Omental fat pad (tissue), 4 donors: Measurements from ENCODE around the gene CHFR. TPM values are rescaled to one million over a fixed set of nuclear protein-coding genes. Genes with fewer than 3 reads are reported as not detected.
"Not testable (repeated sequence)": the region's sequence is repeated elsewhere in the genome, so short reads cannot be mapped to it uniquely, and the experiment has no call there.

Experiments
- ATAC-seq: fragments of 150-250 bp; one replicate; pipeline ENCODE4 v1.9.1; 2016; ENCODE audit warnings: mild to moderate bottlenecking, moderate library complexity; ENCODE audit not compliant: low FRiP score
- DNase-seq: peaks from one replicate; pipeline ENCODE4 v3.0.0-alpha.2; 2019; ENCODE audit warnings: low spot score
- total RNA-seq, 4 donors: library from RNA; depleted of rRNA; stranded (reverse); fragments of >200 nt; gene quantifications; one replicate each; pipeline ENCODE4 v1.1.0, GENCODE V29; 2016
- TF ChIP-seq, protein P1 (sequence below), 3 donors: fragments of 450-650 bp; IDR thresholded peaks; one replicate each; pipeline ENCODE4 v1.5.1; 2016 to 2017; ENCODE audit warnings: antibody characterized with exemption in 3 of 3, mild to moderate bottlenecking in 3 of 3, moderate library complexity in 2 of 3

The CHFR gene
- total RNA-seq, 4 donors from 2014 or later: 17.7 to 59.9 (median 34.0) TPM

DNA sequence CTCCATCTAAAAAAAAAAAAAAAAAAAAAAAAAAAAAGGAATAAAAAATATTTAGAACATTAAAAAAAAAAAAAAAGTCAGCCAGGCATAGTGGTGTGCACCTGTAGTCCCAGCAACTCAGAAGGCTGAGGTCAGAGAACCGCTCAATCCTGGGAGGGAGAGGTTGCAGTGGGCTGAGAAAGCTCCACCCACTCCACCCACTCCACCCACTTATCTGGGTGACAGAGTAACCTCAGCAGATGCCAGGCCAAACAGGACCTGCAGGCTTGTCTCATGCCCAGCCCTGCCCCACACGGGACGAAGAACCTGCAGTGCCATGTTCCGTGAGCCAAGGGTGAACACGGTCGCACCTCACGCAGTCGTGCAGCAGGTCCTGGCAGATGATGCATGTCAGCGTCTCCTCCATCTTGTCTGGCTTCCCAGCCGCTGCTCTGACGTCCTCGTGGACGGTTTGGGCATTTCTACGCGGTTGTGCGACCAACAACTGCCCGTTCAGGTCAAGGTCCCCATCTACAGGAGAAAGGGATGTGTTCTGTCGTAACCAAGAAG lies 28.6 kb downstream of the CHFR start:
- DNase-seq (no peak), ATAC-seq (no peak)
- TF ChIP-seq, protein P1, sequence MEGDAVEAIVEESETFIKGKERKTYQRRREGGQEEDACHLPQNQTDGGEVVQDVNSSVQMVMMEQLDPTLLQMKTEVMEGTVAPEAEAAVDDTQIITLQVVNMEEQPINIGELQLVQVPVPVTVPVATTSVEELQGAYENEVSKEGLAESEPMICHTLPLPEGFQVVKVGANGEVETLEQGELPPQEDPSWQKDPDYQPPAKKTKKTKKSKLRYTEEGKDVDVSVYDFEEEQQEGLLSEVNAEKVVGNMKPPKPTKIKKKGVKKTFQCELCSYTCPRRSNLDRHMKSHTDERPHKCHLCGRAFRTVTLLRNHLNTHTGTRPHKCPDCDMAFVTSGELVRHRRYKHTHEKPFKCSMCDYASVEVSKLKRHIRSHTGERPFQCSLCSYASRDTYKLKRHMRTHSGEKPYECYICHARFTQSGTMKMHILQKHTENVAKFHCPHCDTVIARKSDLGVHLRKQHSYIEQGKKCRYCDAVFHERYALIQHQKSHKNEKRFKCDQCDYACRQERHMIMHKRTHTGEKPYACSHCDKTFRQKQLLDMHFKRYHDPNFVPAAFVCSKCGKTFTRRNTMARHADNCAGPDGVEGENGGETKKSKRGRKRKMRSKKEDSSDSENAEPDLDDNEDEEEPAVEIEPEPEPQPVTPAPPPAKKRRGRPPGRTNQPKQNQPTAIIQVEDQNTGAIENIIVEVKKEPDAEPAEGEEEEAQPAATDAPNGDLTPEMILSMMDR (IDR thresholded peaks at IDR 0.05): no peak

DNA sequence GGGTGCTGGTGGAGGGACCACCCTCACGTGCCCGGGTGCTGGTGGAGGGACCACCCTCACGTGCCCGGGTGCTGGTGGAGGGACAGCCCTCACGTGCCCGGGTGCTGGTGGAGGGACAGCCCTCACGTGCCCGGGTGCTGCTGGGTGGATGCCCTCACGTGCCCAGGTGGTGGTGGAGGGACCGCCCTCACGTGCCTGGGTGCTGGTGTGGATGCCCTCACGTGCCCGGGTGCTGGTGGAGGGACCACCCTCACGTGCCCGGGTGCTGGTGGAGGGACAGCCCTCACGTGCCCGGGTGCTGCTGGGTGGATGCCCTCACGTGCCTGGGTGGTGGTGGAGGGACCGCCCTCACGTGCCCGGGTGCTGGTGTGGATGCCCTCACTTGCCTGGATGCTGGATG lies 30.4 kb downstream of the CHFR start:
- ATAC-seq, DNase-seq: not testable (repeated sequence)

GRCh38 chr12:132856581-132856980 lies 30.8 kb downstream of the CHFR start:
- TF ChIP-seq, protein P1 (IDR thresholded peaks at IDR 0.05): no peak
- no peak for ATAC-seq

DNA sequence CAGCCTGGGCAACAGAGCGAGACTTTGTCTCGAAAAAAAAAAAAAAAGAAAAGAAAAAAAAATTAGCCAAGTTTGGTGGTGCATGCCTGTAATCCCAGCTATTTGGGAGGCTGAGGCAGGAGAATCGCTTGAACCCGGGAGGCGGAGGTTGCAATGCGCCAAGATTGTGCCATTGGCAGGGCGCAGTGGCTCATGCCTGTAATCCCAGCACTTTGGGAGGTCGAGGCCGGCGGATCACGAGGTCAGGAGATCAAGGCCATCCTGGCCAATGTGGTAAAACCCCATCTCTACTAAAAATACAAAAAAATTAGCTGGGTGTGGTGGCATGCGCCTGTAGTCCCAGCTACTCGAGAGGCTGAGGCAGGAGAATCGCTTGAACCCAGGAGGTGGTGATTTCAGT lies 32.2 kb downstream of the CHFR start:
- not testable (repeated sequence) for DNase-seq, ATAC-seq

More at GRCh38 chr12:132856581-132856980, 30.8 kb downstream of the CHFR start:
- no peak for DNase-seq

GRCh38 chr12:132853285-132854092 lies 33.9 kb downstream of the CHFR start:
- no peak for ATAC-seq
- TF ChIP-seq, protein P1 (IDR thresholded peaks at IDR 0.05): no peak

DNA sequence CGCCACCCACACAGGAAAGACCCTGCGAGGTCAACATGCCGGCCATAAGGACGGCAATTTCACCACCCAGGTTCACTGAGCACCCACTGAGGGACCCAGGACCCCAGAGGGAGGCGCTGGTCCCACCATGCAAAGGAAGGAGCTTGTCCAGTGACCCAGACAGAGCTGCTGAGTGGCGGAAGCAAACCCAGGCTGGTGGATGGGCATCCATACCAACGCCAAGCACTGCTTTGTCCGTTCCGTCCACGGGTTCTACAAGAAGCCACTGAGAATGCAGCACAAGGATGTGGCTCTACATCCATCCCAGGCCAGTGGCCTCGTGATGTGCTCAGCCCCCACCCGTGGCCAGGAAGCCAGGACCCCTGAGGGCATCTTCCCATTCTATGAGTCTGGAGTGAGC lies 34.9 kb downstream of the CHFR start:
- TF ChIP-seq, protein P1 (IDR thresholded peaks at IDR 0.05): no peak
- ATAC-seq: no peak
- DNase-seq: no peak

More at GRCh38 chr12:132853285-132854092, 33.9 kb downstream of the CHFR start:
- no peak for DNase-seq

GRCh38 chr12:132851465-132851864 lies 35.9 kb downstream of the CHFR start:
- TF ChIP-seq, protein P1 (IDR thresholded peaks at IDR 0.05): no peak
- ATAC-seq (no peak), DNase-seq (no peak)

DNA sequence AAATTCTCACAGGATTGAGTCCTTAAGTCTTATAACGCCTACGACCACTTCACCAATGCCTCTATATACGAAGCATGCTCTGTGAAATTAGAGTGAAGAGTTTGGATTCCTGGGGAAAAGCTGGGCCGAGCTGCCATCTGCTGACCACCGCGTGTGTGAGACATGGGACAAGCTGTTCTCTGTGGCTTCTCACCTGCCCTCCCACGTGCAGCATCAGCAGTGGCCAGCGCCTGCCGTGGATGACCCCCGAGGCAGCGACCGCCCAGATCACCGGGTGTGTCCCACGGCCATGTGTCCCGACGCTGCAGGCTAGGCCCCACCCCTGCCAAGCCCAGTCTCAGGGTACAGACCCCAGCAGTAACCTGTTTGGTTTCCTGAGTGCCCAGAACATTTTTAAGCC lies 37.1 kb downstream of the CHFR start:
- no peak for DNase-seq
- TF ChIP-seq, protein P1 (IDR thresholded peaks at IDR 0.05): no peak
- no peak for ATAC-seq
